GM18907 (cell line): ENCODE data around the gene MIPEP.
"Not testable (repeated sequence)": the region's sequence is repeated elsewhere in the genome, so short reads cannot be mapped to it uniquely, and the experiment has no call there.

Experiments used
- ATAC-seq: cut with Tn5 transposase; IDR thresholded peaks from one replicate; pipeline ENCODE4 v1.9.1; 2021; ENCODE audit warnings: mild to moderate bottlenecking, moderate library complexity; ENCODE audit not compliant: unreplicated experiment

The MIPEP gene

GRCh38 chr13:23888658-23889614 lies at the start of gene MIPEP:
TSS of gene MIPEP (minus strand) at chr13:23889400. CDS start at chr13:23889320, 80 bp downstream.
- ATAC-seq: peak; percentile 96

GRCh38 chr13:23934520-23934919 lies 45.3 kb upstream of the MIPEP start:
- no peak for ATAC-seq

GRCh38 chr13:23928985-23929384 lies 39.8 kb upstream of the MIPEP start:
- ATAC-seq: no peak

GRCh38 chr13:23923031-23923430 lies 33.8 kb upstream of the MIPEP start:
- no peak for ATAC-seq

GRCh38 chr13:23922005-23922932 lies 33.1 kb upstream of the MIPEP start:
- ATAC-seq: no peak

GRCh38 chr13:23921451-23921888 lies 32.3 kb upstream of the MIPEP start:
- ATAC-seq: no peak

- ATAC-seq: no peak
These were observed 29.8 kb upstream of the MIPEP start for GRCh38 chr13:23919006-23919405.

- no peak for ATAC-seq
These were observed 29.0 kb upstream of the MIPEP start for GRCh38 chr13:23918208-23918607.

- no peak for ATAC-seq
These were observed 26.1 kb upstream of the MIPEP start for GRCh38 chr13:23915308-23915707.

GRCh38 chr13:23912469-23912868 lies 23.3 kb upstream of the MIPEP start:
- ATAC-seq: no peak

- no peak for ATAC-seq
These were observed 20.4 kb upstream of the MIPEP start for GRCh38 chr13:23909606-23910005.

GRCh38 chr13:23905766-23906165 lies 16.6 kb upstream of the MIPEP start:
- no peak for ATAC-seq

- no peak for ATAC-seq
These were observed 14.7 kb upstream of the MIPEP start for GRCh38 chr13:23903906-23904280.

GRCh38 chr13:23902975-23903905 lies 14.0 kb upstream of the MIPEP start:
- no peak for ATAC-seq

- no peak for ATAC-seq
These were observed 12.2 kb upstream of the MIPEP start for GRCh38 chr13:23901365-23901764.

- ATAC-seq: no peak
These were observed 10.4 kb upstream of the MIPEP start for GRCh38 chr13:23899555-23899954.

GRCh38 chr13:23898101-23898500 lies 8.9 kb upstream of the MIPEP start:
- ATAC-seq: no peak

- not testable (repeated sequence) for ATAC-seq
These were observed 8.3 kb upstream of the MIPEP start, which contains the start of gene C1QTNF9B for GRCh38 chr13:23897452-23897919. TSS of gene C1QTNF9B (minus strand) at chr13:23897502.

- not testable (repeated sequence) for ATAC-seq
These were observed 5.5 kb upstream of the MIPEP start for GRCh38 chr13:23894746-23895145.

GRCh38 chr13:23893791-23894190 lies 4.6 kb upstream of the MIPEP start:
- ATAC-seq: not testable (repeated sequence)
